ENCODE measurements around the gene HBG2.

DNA sequence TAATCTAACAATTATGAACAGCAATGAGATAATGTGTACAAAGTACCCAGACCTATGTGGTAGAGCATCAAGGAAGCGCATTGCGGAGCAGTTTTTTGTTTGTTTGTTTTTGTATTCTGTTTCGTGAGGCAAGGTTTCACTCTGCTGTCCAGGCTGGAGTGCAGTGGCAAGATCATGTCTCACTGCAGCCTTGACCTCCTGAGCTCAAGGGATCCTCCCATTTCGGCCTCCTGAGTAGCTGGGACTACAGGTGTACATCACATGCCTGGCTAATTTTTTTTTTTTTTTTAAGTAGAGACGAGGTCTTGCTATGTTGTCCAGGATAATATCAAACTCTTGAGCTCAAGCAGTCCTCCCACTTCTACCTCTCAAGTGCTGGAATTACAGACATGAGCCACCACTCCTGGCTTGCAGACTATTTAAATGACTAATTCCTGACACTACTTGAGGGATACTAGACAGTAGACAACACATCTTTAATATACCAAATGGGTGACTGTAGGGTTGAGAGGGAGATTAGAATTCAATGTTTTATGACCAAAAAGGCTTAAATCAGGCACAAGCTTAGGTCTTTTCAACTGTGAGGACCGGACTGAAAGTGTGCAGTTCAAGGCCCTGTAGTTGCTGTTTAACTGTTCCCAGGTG is 34.4 kb upstream of the HBG2 start:
- TF ChIP-seq, protein P1, sequence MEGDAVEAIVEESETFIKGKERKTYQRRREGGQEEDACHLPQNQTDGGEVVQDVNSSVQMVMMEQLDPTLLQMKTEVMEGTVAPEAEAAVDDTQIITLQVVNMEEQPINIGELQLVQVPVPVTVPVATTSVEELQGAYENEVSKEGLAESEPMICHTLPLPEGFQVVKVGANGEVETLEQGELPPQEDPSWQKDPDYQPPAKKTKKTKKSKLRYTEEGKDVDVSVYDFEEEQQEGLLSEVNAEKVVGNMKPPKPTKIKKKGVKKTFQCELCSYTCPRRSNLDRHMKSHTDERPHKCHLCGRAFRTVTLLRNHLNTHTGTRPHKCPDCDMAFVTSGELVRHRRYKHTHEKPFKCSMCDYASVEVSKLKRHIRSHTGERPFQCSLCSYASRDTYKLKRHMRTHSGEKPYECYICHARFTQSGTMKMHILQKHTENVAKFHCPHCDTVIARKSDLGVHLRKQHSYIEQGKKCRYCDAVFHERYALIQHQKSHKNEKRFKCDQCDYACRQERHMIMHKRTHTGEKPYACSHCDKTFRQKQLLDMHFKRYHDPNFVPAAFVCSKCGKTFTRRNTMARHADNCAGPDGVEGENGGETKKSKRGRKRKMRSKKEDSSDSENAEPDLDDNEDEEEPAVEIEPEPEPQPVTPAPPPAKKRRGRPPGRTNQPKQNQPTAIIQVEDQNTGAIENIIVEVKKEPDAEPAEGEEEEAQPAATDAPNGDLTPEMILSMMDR (IDR thresholded peaks at IDR 0.05; ENCODE audit: low read length): no peak
- TF ChIP-seq EZH2phosphoT487 (IDR thresholded peaks at IDR 0.05; ENCODE audit: low read length): no peak
